DOHH2 (cell line): Measurements from ENCODE around the gene FTO.

Source experiments
- H3F3A ChIP-seq: fragments of 200-600 bp; sonication (generic), shearing (Covaris generic); 2 replicates; pipeline ENCODE4 v1.6.0; 2016; ENCODE audit warnings: antibody characterized with exemption, mild to moderate bottlenecking; ENCODE audit not compliant: control insufficient read depth, insufficient read depth
- H3K27ac ChIP-seq: fragments of 200-600 bp; sonication (generic); 2 replicates; pipeline ENCODE4 v1.5.1; 2014; ENCODE audit warnings: low read depth, mild to moderate bottlenecking, low read length, moderate library complexity
- H3K27me3 ChIP-seq: fragments of 200-600 bp; sonication (generic); 2 replicates; pipeline ENCODE4 v1.6.1; 2014; ENCODE audit warnings: mild to moderate bottlenecking, low read length, mixed read lengths; ENCODE audit not compliant: control insufficient read depth
- H3K36me3 ChIP-seq: fragments of 200-600 bp; sonication (generic); 2 replicates; pipeline ENCODE4 v1.6.1; 2014; ENCODE audit warnings: mild to moderate bottlenecking, low read length, moderate library complexity, mixed read lengths; ENCODE audit not compliant: control insufficient read depth
- H3K4me1 ChIP-seq: fragments of 200-600 bp; sonication (generic); 2 replicates; pipeline ENCODE4 v1.6.1; 2014; ENCODE audit warnings: mild to moderate bottlenecking, low read length, mixed read lengths; ENCODE audit not compliant: control insufficient read depth
- H3K4me2 ChIP-seq: fragments of 200-600 bp; sonication (generic); 2 replicates; pipeline ENCODE4 v1.6.0; 2014; ENCODE audit warnings: mild to moderate bottlenecking, low read length, moderate library complexity
- H3K4me3 ChIP-seq: fragments of 200-600 bp; sonication (generic); 2 replicates; pipeline ENCODE4 v1.5.1; 2014; ENCODE audit warnings: mild to moderate bottlenecking, low read length, mixed read lengths
- H3K79me2 ChIP-seq: fragments of 200-600 bp; sonication (generic); 2 replicates; pipeline ENCODE4 v1.6.1; 2014; ENCODE audit warnings: mild to moderate bottlenecking, low read length, mixed read lengths; ENCODE audit not compliant: control insufficient read depth
- H3K9me2 ChIP-seq: fragments of 200-600 bp; sonication (generic); replicated peaks from 2 replicates; pipeline ENCODE4 v1.6.1; 2014; ENCODE audit warnings: mild to moderate bottlenecking, low read length, mixed read lengths; ENCODE audit not compliant: control insufficient read depth
- H3K9me3 ChIP-seq: fragments of 200-600 bp; sonication (generic); 2 replicates; pipeline ENCODE4 v1.6.1; 2014; ENCODE audit warnings: antibody characterized with exemption, low read length, mixed read lengths; ENCODE audit not compliant: control insufficient read depth, insufficient read depth
- H4K20me1 ChIP-seq: fragments of 200-600 bp; sonication (generic); 2 replicates; pipeline ENCODE4 v1.6.0; 2014; ENCODE audit warnings: low read depth, mild to moderate bottlenecking, antibody characterized with exemption, low read length, moderate library complexity; ENCODE audit not compliant: control insufficient read depth, insufficient read depth
- EZH2phosphoT487 ChIP-seq: fragments of 200-600 bp; sonication (generic); IDR thresholded peaks from 2 replicates; pipeline ENCODE4 v1.6.1; 2017; ENCODE audit warnings: borderline replicate concordance, mild to moderate bottlenecking, antibody characterized with exemption, low read length, moderate library complexity, mixed read lengths
- TF ChIP-seq, protein P1 (sequence below): fragments of 200-600 bp; sonication (generic); IDR thresholded peaks from one replicate; pipeline ENCODE4 v1.5.1; 2014; ENCODE audit warnings: antibody characterized with exemption, mild to moderate bottlenecking, low read depth, low read length; ENCODE audit not compliant: poor library complexity, severe bottlenecking

FTO gene

DNA sequence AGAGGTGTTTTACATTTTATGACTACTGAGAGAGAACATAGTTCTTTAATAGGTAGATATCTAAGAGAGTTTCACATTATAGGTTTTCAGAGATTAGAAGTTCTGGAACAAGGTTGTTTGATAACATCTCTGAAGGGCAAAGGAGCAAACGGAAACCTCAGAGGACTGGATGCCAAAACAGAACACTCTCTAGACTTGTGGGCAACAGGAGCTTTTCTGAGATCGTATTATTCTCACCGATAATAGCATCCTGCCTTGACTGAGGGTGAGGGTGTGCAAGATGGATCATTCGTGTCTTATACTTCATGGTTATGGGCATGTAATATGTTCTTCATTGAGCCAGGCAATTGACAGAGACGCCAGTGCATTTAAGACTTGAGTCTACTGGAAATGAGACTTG lies 347.9 kb downstream of the FTO start:
- no peak overlapping the region for H3K4me3 ChIP-seq
- no peaks in the 10 kb centered on the region for H3F3A ChIP-seq
- no peak overlapping the region for H3K4me2 ChIP-seq
- H4K20me1 ChIP-seq = no peaks in the 10 kb centered on the region
- TF ChIP-seq EZH2phosphoT487 = no peak
- TF ChIP-seq, protein P1, sequence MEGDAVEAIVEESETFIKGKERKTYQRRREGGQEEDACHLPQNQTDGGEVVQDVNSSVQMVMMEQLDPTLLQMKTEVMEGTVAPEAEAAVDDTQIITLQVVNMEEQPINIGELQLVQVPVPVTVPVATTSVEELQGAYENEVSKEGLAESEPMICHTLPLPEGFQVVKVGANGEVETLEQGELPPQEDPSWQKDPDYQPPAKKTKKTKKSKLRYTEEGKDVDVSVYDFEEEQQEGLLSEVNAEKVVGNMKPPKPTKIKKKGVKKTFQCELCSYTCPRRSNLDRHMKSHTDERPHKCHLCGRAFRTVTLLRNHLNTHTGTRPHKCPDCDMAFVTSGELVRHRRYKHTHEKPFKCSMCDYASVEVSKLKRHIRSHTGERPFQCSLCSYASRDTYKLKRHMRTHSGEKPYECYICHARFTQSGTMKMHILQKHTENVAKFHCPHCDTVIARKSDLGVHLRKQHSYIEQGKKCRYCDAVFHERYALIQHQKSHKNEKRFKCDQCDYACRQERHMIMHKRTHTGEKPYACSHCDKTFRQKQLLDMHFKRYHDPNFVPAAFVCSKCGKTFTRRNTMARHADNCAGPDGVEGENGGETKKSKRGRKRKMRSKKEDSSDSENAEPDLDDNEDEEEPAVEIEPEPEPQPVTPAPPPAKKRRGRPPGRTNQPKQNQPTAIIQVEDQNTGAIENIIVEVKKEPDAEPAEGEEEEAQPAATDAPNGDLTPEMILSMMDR = no peak
- H3K79me2 ChIP-seq = no peaks in the 10 kb centered on the region
- H3K9me2 ChIP-seq = no peaks in the 10 kb centered on the region
- no peaks in the 10 kb centered on the region for H3K9me3 ChIP-seq
- no peak overlapping the region for H3K27ac ChIP-seq
- H3K36me3 ChIP-seq = no peaks in the 10 kb centered on the region
- H3K4me1 ChIP-seq = no peaks in the 10 kb centered on the region
- H3K27me3 ChIP-seq = no peaks in the 10 kb centered on the region

DNA sequence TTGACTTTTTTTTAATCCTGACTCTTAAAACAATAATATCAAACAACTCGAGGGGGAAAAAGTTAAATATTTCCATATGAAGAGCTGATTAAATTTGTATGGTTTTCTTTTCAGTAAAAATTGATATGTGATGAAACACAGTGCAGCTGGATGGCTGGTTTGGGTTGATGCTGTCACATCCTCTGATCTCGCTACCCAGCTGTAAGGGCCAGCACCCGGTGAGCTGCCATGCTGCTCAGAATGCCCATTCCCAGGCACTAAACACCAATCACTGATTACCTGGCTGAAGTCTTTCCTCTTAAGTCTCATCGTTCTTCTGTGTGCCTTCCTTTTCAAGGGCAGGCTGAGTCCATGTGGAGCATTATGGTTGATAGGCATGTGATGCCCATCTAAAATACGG lies 348.3 kb downstream of the FTO start:
- no peak overlapping the region for H3K27ac ChIP-seq
- no peaks in the 10 kb centered on the region for H3F3A ChIP-seq
- H3K4me1 ChIP-seq = no peaks in the 10 kb centered on the region
- no peak overlapping the region for H3K4me3 ChIP-seq
- H3K27me3 ChIP-seq = no peaks in the 10 kb centered on the region
- no peaks in the 10 kb centered on the region for H3K79me2 ChIP-seq
- H3K4me2 ChIP-seq = no peak overlapping the region
- no peaks in the 10 kb centered on the region for H3K36me3 ChIP-seq
- no peaks in the 10 kb centered on the region for H3K9me3 ChIP-seq
- H4K20me1 ChIP-seq = no peaks in the 10 kb centered on the region
- H3K9me2 ChIP-seq = no peaks in the 10 kb centered on the region
- TF ChIP-seq, protein P1 = no peak
- no peak for TF ChIP-seq EZH2phosphoT487

DNA sequence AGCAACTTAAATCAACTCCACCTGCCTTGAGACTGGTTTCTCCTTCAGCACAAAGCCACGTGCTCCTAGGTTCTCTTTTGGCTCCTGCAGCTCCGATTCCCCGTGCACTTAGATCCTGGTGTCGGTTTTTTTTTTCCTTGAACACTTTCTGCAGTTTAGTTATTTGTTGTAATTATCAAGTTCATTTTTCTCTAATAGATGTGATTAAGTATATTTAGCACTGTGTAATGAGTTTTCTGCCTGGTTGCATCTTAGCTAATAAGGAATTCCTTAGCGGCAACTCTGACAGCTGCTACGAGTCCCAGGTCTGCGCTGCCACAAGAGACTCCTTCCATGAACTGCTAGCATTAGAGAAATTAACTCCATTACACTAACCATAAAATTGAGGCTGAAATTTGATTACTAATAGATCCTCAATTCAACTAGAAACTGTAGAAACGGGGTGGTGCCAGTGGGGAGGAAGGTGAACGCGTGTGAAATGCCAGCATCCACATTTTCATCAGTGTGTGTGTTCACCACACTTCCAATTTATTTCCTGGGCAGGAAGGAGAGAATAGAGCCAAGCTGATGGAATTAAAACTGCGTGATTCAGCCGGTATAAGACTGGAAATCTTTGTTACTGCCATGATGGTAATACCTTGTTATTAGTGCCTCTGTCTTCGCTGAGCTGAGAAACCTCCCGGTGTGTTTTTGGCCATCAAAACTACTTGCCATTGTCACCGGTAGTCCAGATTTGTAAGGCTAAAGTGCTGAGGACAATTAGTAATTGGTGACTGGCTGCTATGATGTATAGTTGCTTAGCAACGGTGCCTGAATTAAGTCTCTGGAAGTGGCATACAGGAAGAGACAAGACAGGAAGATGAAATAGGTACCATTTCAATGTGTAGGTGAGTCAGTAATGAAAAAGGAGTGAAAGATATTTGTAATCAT lies 350.2 kb downstream of the FTO start:
- Histone ChIP-seq H3K4me2 (no peak overlapping the region), H3K9me2 (no peaks in the 10 kb centered on the region), H3K36me3 (no peaks in the 10 kb centered on the region), H3K27me3 (no peaks in the 10 kb centered on the region), H3K9me3 (no peaks in the 10 kb centered on the region), H3K79me2 (no peaks in the 10 kb centered on the region), H3K4me3 (no peak overlapping the region), H3K27ac (no peak overlapping the region), H3F3A (no peaks in the 10 kb centered on the region), H4K20me1 (no peaks in the 10 kb centered on the region), H3K4me1 (no peaks in the 10 kb centered on the region)
- TF ChIP-seq, protein P1 = no peak
- TF ChIP-seq EZH2phosphoT487 = no peak
